MCF 10A (cell line): ENCODE results near the gene GLYATL1B. TPM values are rescaled to one million over a fixed set of nuclear protein-coding genes. Genes with fewer than 3 reads are reported as not detected.
"Not testable (repeated sequence)": the region's sequence is repeated elsewhere in the genome, so short reads cannot be mapped to it uniquely, and the experiment has no call there.

ENCODE experiments used
- Bru-seq: library from RNA; stranded (reverse); fragments of 400-500 nt; gene quantifications from one replicate; lab custom pipeline; 2021; lab: Mats Ljungman, UMichigan
- BruChase-seq, 2 experiments: library from RNA; stranded (reverse); fragments of 400-500 nt; gene quantifications; one replicate each; lab custom pipeline; 2021; lab: Mats Ljungman, UMichigan
- BruUV-seq: library from RNA; stranded (reverse); fragments of 400-500 nt; replicated peaks from 2 replicates; lab custom pipeline; 2021; lab: Mats Ljungman, UMichigan
- CTCF ChIA-PET: fragments of 300-600 bp; sonication (Branson Sonifier 250); formaldehyde crosslinking; extraction: SDS; loops from one replicate; lab custom pipeline; 2021; ENCODE audit warnings: antibody characterized with exemption, inconsistent platforms; lab: Yijun Ruan, JAX
- POLR2A ChIA-PET: fragments of 300-600, 350-650 bp; sonication (Branson Sonifier 250); formaldehyde crosslinking; extraction: SDS; loops from one replicate; lab custom pipeline; 2020; ENCODE audit warnings: antibody characterized with exemption, inconsistent platforms; lab: Yijun Ruan, JAX
- DNase-seq: peaks from one replicate; pipeline ENCODE4 v3.0.0-alpha.2; 2018; ENCODE audit not compliant: unreplicated experiment
- H3K27ac Mint-ChIP-seq: one replicate; pipeline ENCODE4 v1.8.0; 2022; ENCODE audit warnings: mild to moderate bottlenecking, low read depth, mixed read lengths; ENCODE audit not compliant: unreplicated experiment
- H3K27me3 Mint-ChIP-seq: one replicate; pipeline ENCODE4 v1.8.0; 2022; ENCODE audit warnings: mixed read lengths; ENCODE audit not compliant: insufficient read depth, unreplicated experiment
- H3K36me3 Mint-ChIP-seq: one replicate; pipeline ENCODE4 v1.8.0; 2022; ENCODE audit warnings: mild to moderate bottlenecking, moderate library complexity, mixed read lengths; ENCODE audit not compliant: insufficient read depth, unreplicated experiment
- H3K4me1 Mint-ChIP-seq: one replicate; pipeline ENCODE4 v1.8.0; 2022; ENCODE audit warnings: mixed read lengths; ENCODE audit not compliant: insufficient read depth, unreplicated experiment
- H3K4me3 Mint-ChIP-seq: one replicate; pipeline ENCODE4 v1.8.0; 2022; ENCODE audit warnings: mild to moderate bottlenecking, moderate library complexity, mixed read lengths; ENCODE audit not compliant: unreplicated experiment
- H3K9me3 Mint-ChIP-seq: one replicate; pipeline ENCODE4 v1.8.0; 2022; ENCODE audit warnings: mixed read lengths; ENCODE audit not compliant: unreplicated experiment
- intact Hi-C: fragments of 100-400 bp; cut with micrococcal nuclease; formaldehyde crosslinking; loops from 2 replicates; pipeline ENCODE4 v1.14.1; 2022
- long read RNA-seq: library from polyadenylated mRNA; stranded (forward); transcript quantifications from one replicate; pipeline ENCODE4 v2.0.0, GENCODE V29; 2022
- total RNA-seq: library from RNA; stranded (reverse); gene quantifications from 2 replicates; pipeline ENCODE4 v1.2.3, GENCODE V29; 2022
- TF ChIP-seq, protein P1 (sequence below): fragments of 200-600 bp; IDR thresholded peaks from one replicate; pipeline ENCODE4 v1.8.0; 2022; ENCODE audit warnings: antibody characterized with exemption, mild to moderate bottlenecking; ENCODE audit not compliant: unreplicated experiment

GLYATL1B gene, protein sequence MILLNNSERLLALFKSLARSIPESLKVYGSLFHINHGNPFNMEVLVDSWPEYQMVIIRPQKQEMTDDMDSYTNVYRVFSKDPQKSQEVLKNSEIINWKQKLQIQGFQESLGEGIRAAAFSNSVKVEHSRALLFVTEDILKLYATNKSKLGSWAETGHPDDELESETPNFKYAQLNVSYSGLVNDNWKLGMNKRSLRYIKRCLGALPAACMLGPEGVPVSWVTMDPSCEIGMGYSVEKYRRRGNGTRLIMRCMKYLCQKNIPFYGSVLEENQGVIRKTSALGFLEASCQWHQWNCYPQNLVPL
- total RNA-seq (not detected in 2 replicates), Bru-seq, nascent RNA (not detected), BruChase-seq, experiment 1, labeled RNA remaining after a 6-hour chase (not detected), BruChase-seq, experiment 2, labeled RNA remaining after a 2-hour chase (not detected)
- long read RNA-seq = 0 reads

- DNase-seq, H3K4me3 Mint-ChIP-seq, H3K36me3 Mint-ChIP-seq, intact Hi-C loops, H3K9me3 Mint-ChIP-seq, BruUV-seq, H3K27ac Mint-ChIP-seq, H3K4me1 Mint-ChIP-seq, POLR2A ChIA-PET: not testable (repeated sequence)
- CTCF ChIA-PET = interaction anchor here (0.6 kb wide), 1 partner anchor 28 kb away, joined by 3 read pairs; no protein-coding TSS in a partner anchor
- H3K27me3 Mint-ChIP-seq = peaks cover 74% of the 10 kb centered on the region
These were observed at the start of gene GLYATL1B for GRCh38 chr11:59086007-59086406. GLYATL1B (plus strand) TSS chr11:59086307; CDS start chr11:59086307, 0 bp downstream.

DNA sequence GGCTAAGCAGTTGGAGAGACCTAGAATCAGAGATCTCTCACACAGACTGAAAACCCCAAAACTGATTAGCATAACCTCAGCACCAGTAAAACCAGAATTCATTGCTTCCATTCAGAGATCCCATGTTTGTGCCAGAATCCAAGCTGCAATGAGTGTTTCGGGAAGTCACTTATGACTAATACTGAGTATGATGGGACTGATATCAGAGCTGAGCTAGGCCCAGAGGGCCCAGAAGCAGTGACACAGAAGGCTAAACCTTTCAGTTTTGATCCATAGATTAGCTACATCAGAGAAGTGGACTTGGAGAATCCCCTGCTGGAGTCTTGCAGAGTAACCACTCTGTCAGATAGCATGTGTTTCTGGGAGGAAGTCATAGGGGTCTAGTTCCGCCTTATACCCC lies 49.6 kb upstream of the GLYATL1B start:
- H3K4me3 Mint-ChIP-seq, POLR2A ChIA-PET, H3K27ac Mint-ChIP-seq, H3K4me1 Mint-ChIP-seq, intact Hi-C loops, BruUV-seq, H3K36me3 Mint-ChIP-seq, DNase-seq, H3K9me3 Mint-ChIP-seq: not testable (repeated sequence)
- peaks cover 57% of the 10 kb centered on the region for H3K27me3 Mint-ChIP-seq
- CTCF ChIA-PET = interaction anchor here (0.7 to 1.5 kb wide), 2 partner anchors 17 to 22 kb away, joined by 3 to 5 read pairs; no protein-coding TSS in a partner anchor

GRCh38 chr11:59037434-59037833 lies 48.7 kb upstream of the GLYATL1B start:
- POLR2A ChIA-PET, H3K9me3 Mint-ChIP-seq, H3K4me1 Mint-ChIP-seq, BruUV-seq, DNase-seq, H3K36me3 Mint-ChIP-seq, H3K27ac Mint-ChIP-seq, intact Hi-C loops, H3K4me3 Mint-ChIP-seq: not testable (repeated sequence)
- H3K27me3 Mint-ChIP-seq = peaks cover 48% of the 10 kb centered on the region
- CTCF ChIA-PET = interaction anchor here (1.1 to 1.5 kb wide), 3 partner anchors 17 to 385 kb away, joined by 4 to 5 read pairs (median 4); no protein-coding TSS in a partner anchor

DNA sequence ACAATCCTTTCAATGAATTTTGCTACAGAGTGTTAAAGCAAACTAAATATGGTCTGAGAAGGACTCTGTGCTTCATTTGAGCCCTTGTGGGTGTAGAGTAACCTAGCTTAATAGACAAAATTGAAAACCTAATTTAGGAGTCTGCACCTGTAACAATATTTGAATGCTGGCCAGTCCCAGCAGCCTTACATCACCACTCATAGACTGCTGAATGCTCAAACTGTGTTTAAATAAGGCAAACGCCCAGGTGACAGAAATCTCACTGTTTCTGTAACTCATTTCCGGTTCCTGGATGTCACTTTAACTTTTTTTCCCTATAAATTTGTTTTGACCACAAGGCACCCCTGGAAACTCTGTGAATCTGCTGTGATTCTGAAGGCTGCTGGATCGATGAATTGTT lies 45.5 kb upstream of the GLYATL1B start:
- TF ChIP-seq, protein P1, sequence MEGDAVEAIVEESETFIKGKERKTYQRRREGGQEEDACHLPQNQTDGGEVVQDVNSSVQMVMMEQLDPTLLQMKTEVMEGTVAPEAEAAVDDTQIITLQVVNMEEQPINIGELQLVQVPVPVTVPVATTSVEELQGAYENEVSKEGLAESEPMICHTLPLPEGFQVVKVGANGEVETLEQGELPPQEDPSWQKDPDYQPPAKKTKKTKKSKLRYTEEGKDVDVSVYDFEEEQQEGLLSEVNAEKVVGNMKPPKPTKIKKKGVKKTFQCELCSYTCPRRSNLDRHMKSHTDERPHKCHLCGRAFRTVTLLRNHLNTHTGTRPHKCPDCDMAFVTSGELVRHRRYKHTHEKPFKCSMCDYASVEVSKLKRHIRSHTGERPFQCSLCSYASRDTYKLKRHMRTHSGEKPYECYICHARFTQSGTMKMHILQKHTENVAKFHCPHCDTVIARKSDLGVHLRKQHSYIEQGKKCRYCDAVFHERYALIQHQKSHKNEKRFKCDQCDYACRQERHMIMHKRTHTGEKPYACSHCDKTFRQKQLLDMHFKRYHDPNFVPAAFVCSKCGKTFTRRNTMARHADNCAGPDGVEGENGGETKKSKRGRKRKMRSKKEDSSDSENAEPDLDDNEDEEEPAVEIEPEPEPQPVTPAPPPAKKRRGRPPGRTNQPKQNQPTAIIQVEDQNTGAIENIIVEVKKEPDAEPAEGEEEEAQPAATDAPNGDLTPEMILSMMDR = no peak
- Mint-ChIP-seq H3K9me3 (no peaks in the 10 kb centered on the region), H3K4me3 (no peak overlapping the region), H3K27me3 (peaks cover 23% of the 10 kb centered on the region), H3K4me1 (no peaks in the 10 kb centered on the region), H3K36me3 (no peaks in the 10 kb centered on the region), H3K27ac (no peak overlapping the region)
- POLR2A ChIA-PET = no interaction called here
- CTCF ChIA-PET = no interaction called here
- BruUV-seq = no TSS peak
- intact Hi-C loops = no loop called here
- no peak for DNase-seq

- H3K4me1 Mint-ChIP-seq, H3K4me3 Mint-ChIP-seq, POLR2A ChIA-PET, H3K27ac Mint-ChIP-seq, DNase-seq, H3K36me3 Mint-ChIP-seq, BruUV-seq, H3K9me3 Mint-ChIP-seq: not testable (repeated sequence)
- intact Hi-C loops = loop anchor here (10.0 kb wide), 1 partner anchor 147 kb away; no protein-coding TSS in a partner anchor
- CTCF ChIA-PET = interaction anchor here (0.6 kb wide), 1 partner anchor 114 kb away, joined by 3 read pairs; no protein-coding TSS in a partner anchor
- H3K27me3 Mint-ChIP-seq = peaks cover 63% of the 10 kb centered on the region
These were observed 34.7 kb upstream of the GLYATL1B start for GRCh38 chr11:59051383-59051782.

GRCh38 chr11:59052355-59052754 lies 33.8 kb upstream of the GLYATL1B start:
- H3K36me3 Mint-ChIP-seq, H3K4me3 Mint-ChIP-seq, BruUV-seq, H3K9me3 Mint-ChIP-seq, H3K27ac Mint-ChIP-seq, POLR2A ChIA-PET, H3K4me1 Mint-ChIP-seq, DNase-seq: not testable (repeated sequence)
- CTCF ChIA-PET = interaction anchor here (0.7 to 2.4 kb wide), 10 partner anchors 84 to 1868 kb away, joined by 3 to 14 read pairs (median 4); no protein-coding TSS in a partner anchor
- intact Hi-C loops = loop anchor here (10.0 kb wide), 1 partner anchor 148 kb away; no protein-coding TSS in a partner anchor
- H3K27me3 Mint-ChIP-seq = peaks cover 71% of the 10 kb centered on the region
